ENCODE measurements around the gene GABBR2.

- TF ChIP-seq, protein P1, sequence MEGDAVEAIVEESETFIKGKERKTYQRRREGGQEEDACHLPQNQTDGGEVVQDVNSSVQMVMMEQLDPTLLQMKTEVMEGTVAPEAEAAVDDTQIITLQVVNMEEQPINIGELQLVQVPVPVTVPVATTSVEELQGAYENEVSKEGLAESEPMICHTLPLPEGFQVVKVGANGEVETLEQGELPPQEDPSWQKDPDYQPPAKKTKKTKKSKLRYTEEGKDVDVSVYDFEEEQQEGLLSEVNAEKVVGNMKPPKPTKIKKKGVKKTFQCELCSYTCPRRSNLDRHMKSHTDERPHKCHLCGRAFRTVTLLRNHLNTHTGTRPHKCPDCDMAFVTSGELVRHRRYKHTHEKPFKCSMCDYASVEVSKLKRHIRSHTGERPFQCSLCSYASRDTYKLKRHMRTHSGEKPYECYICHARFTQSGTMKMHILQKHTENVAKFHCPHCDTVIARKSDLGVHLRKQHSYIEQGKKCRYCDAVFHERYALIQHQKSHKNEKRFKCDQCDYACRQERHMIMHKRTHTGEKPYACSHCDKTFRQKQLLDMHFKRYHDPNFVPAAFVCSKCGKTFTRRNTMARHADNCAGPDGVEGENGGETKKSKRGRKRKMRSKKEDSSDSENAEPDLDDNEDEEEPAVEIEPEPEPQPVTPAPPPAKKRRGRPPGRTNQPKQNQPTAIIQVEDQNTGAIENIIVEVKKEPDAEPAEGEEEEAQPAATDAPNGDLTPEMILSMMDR (IDR thresholded peaks at IDR 0.05) = no peak
- no peak for TF ChIP-seq POLR2A (IDR thresholded peaks at IDR 0.05)
Observed at GRCh38 chr9:98401140-98402018, 307.4 kb downstream of the GABBR2 start.
